ENCODE results near the gene CROCC2. TPM values are rescaled to one million over a fixed set of nuclear protein-coding genes. Genes with fewer than 3 reads are reported as not detected.

CROCC2 gene
- total RNA-seq, 6 experiments from 2014 or later: not detected

DNA sequence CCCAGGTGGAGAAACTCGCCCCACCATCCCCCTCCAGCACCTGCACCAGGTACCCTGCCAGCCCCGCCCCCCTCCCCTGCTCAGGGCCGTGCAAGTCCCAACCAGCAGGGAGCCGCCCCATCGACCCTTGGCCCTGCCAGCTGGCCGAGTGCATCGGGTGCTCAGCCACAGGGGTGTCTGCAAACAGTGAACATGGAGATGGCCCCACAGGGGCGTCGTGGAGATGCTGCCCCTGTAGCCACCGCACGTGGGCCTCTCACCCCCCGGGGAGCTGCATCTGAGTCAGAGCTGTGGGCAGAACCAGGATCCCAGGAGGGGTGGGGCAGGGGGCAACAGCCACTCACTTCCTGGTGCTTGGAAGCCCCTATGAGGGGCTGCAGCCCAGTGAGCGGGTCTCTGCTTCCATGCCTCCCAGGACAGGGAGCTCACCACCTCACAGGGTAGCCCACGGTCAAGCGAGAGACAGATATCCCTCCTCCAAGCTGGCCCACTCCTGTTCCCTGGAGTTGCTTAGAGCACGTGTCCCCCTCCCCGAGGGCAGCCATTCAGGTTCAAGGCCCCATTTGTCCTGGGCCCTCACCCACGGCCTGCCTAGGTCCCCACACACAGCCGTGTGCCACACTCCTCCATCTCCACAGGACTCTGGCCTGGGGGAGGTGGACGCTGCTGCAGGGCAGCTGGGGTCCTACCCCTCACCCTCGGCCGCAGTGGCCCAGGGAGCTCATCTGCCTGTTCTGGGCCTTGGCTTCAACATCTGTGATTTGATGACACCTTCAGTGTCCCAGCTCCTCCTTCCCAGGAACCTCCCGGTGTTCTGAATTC lies 9.1 kb upstream of the CROCC2 start:
- no peaks in the 10 kb centered on the region for H3K4me1 Mint-ChIP-seq (ENCODE audit: low read depth)
- H3K4me3 Mint-ChIP-seq: no peak overlapping the region
- no peak for DNase-seq
- no peak overlapping the region for H3K27ac Mint-ChIP-seq
- no peaks in the 10 kb centered on the region for H3K36me3 Mint-ChIP-seq (ENCODE audit: low read depth)
- H3K27me3 Mint-ChIP-seq (ENCODE audit: insufficient read depth): peaks cover 10% of the 10 kb centered on the region
- no peak for TF ChIP-seq CTCF (IDR thresholded peaks at IDR 0.05)
- H3K9me3 Mint-ChIP-seq: no peaks in the 10 kb centered on the region

- DNase-seq: no peak
- H3K27ac Mint-ChIP-seq: no peak overlapping the region
- H3K9me3 Mint-ChIP-seq: no peaks in the 10 kb centered on the region
- H3K4me1 Mint-ChIP-seq (ENCODE audit: low read depth): no peaks in the 10 kb centered on the region
- H3K27me3 Mint-ChIP-seq (ENCODE audit: insufficient read depth): peaks cover 15% of the 10 kb centered on the region
- TF ChIP-seq CTCF (IDR thresholded peaks at IDR 0.05): no peak
- H3K36me3 Mint-ChIP-seq (ENCODE audit: low read depth): no peaks in the 10 kb centered on the region
- H3K4me3 Mint-ChIP-seq: no peak overlapping the region
Observed at GRCh38 chr2:240898108-240898730, 7.9 kb upstream of the CROCC2 start.

- no peak for DNase-seq
- no peaks in the 10 kb centered on the region for H3K4me1 Mint-ChIP-seq (ENCODE audit: low read depth)
- H3K27ac Mint-ChIP-seq: no peak overlapping the region
- no peaks in the 10 kb centered on the region for H3K36me3 Mint-ChIP-seq (ENCODE audit: low read depth)
- peaks cover 19% of the 10 kb centered on the region for H3K27me3 Mint-ChIP-seq (ENCODE audit: insufficient read depth)
- H3K4me3 Mint-ChIP-seq: no peak overlapping the region
- no peaks in the 10 kb centered on the region for H3K9me3 Mint-ChIP-seq
- TF ChIP-seq CTCF (IDR thresholded peaks at IDR 0.05): no peak
Observed at GRCh38 chr2:240898731-240899467, 7.2 kb upstream of the CROCC2 start.

- H3K36me3 Mint-ChIP-seq (ENCODE audit: low read depth): no peaks in the 10 kb centered on the region
- no peaks in the 10 kb centered on the region for H3K4me1 Mint-ChIP-seq (ENCODE audit: low read depth)
- H3K27ac Mint-ChIP-seq: no peak overlapping the region
Observed at GRCh38 chr2:240899468-240899865, 6.7 kb upstream of the CROCC2 start.

More at GRCh38 chr2:240899468-240899865, 6.7 kb upstream of the CROCC2 start:
- Mint-ChIP-seq H3K9me3 (no peaks in the 10 kb centered on the region), H3K4me3 (no peak overlapping the region), H3K27me3 (ENCODE audit: insufficient read depth) (peaks cover 19% of the 10 kb centered on the region)
- TF ChIP-seq CTCF (IDR thresholded peaks at IDR 0.05): no peak
- DNase-seq: no peak
